Measurements from ENCODE around the gene DSG4.
"Not testable (repeated sequence)": the region's sequence is repeated elsewhere in the genome, so short reads cannot be mapped to it uniquely, and the experiment has no call there.

The DSG4 gene

GRCh38 chr18:31376477-31376876 lies at the start of gene DSG4:
TSS of gene DSG4 (plus strand) at chr18:31376777. CDS start at chr18:31376912, 135 bp downstream.
- no peak within 1 kb of the TSS for H3K4me3 ChIP-seq (ENCODE audit: low read depth, low read length)

- no peak overlapping the region for H3K4me3 ChIP-seq (ENCODE audit: low read depth, low read length)
These were observed 46.7 kb upstream of the DSG4 start for GRCh38 chr18:31329787-31330438.

- H3K4me3 ChIP-seq (ENCODE audit: low read depth, low read length), result no peak overlapping the region
These were observed 33.1 kb upstream of the DSG4 start for GRCh38 chr18:31343454-31343853.

- H3K4me3 ChIP-seq (ENCODE audit: low read depth, low read length), result not testable (repeated sequence)
These were observed 23.2 kb upstream of the DSG4 start for GRCh38 chr18:31353336-31353735.

GRCh38 chr18:31354990-31355389 lies 21.6 kb upstream of the DSG4 start:
- no peak overlapping the region for H3K4me3 ChIP-seq (ENCODE audit: low read depth, low read length)

- no peak overlapping the region for H3K4me3 ChIP-seq (ENCODE audit: low read depth, low read length)
These were observed 20.6 kb upstream of the DSG4 start for GRCh38 chr18:31356025-31356424.

- no peak overlapping the region for H3K4me3 ChIP-seq (ENCODE audit: low read depth, low read length)
These were observed 12.4 kb upstream of the DSG4 start for GRCh38 chr18:31364190-31364589.

GRCh38 chr18:31369478-31369877 lies 7.1 kb upstream of the DSG4 start:
- H3K4me3 ChIP-seq (ENCODE audit: low read depth, low read length), result no peak overlapping the region

GRCh38 chr18:31371989-31372388 lies 4.6 kb upstream of the DSG4 start:
- no peak overlapping the region for H3K4me3 ChIP-seq (ENCODE audit: low read depth, low read length)

- H3K4me3 ChIP-seq (ENCODE audit: low read depth, low read length), result no peak overlapping the region
These were observed 2.9 kb upstream of the DSG4 start for GRCh38 chr18:31373641-31374040.

- H3K4me3 ChIP-seq (ENCODE audit: low read depth, low read length), result no peak overlapping the region
These were observed 4.3 kb downstream of the DSG4 start for GRCh38 chr18:31380912-31381311.

- no peak overlapping the region for H3K4me3 ChIP-seq (ENCODE audit: low read depth, low read length)
These were observed 5.5 kb downstream of the DSG4 start for GRCh38 chr18:31382107-31382506.

GRCh38 chr18:31386741-31387140 lies 10.2 kb downstream of the DSG4 start:
- H3K4me3 ChIP-seq (ENCODE audit: low read depth, low read length), result no peak overlapping the region

- no peak overlapping the region for H3K4me3 ChIP-seq (ENCODE audit: low read depth, low read length)
These were observed 16.7 kb downstream of the DSG4 start for GRCh38 chr18:31393286-31393685.

- H3K4me3 ChIP-seq (ENCODE audit: low read depth, low read length), result no peak overlapping the region
These were observed 20.4 kb downstream of the DSG4 start for GRCh38 chr18:31396796-31397612.

- H3K4me3 ChIP-seq (ENCODE audit: low read depth, low read length), result no peak overlapping the region
These were observed 21.6 kb downstream of the DSG4 start for GRCh38 chr18:31398191-31398590.

GRCh38 chr18:31399306-31400032 lies 22.9 kb downstream of the DSG4 start:
- no peak overlapping the region for H3K4me3 ChIP-seq (ENCODE audit: low read depth, low read length)

- no peak overlapping the region for H3K4me3 ChIP-seq (ENCODE audit: low read depth, low read length)
These were observed 24.8 kb downstream of the DSG4 start for GRCh38 chr18:31401156-31402025.

GRCh38 chr18:31402026-31402373 lies 25.4 kb downstream of the DSG4 start:
- no peak overlapping the region for H3K4me3 ChIP-seq (ENCODE audit: low read depth, low read length)

- no peak overlapping the region for H3K4me3 ChIP-seq (ENCODE audit: low read depth, low read length)
These were observed 26.8 kb downstream of the DSG4 start for GRCh38 chr18:31403409-31403808.

- no peak overlapping the region for H3K4me3 ChIP-seq (ENCODE audit: low read depth, low read length)
These were observed 31.1 kb downstream of the DSG4 start for GRCh38 chr18:31407649-31408048.
